H1 (cell line): ENCODE data around the gene SLC37A1. TPM values are rescaled to one million over a fixed set of nuclear protein-coding genes. Genes with fewer than 3 reads are reported as not detected.

Experiments
- ATF2 ChIP-seq: IDR thresholded peaks from 2 replicates; pipeline ENCODE4 v1.6.1; 2012; ENCODE audit warnings: low read length, inconsistent platforms
- ATF3 ChIP-seq: IDR thresholded peaks from 2 replicates; pipeline ENCODE4 v1.6.1; 2011; ENCODE audit warnings: low read depth, mild to moderate bottlenecking, low read length; ENCODE audit not compliant: insufficient read depth
- BCL11A ChIP-seq, 2 experiments: IDR thresholded peaks; one replicate each; pipeline ENCODE4 v1.6.1; 2011; ENCODE audit warnings: low read depth in 2 of 2, low read length in 2 of 2, mild to moderate bottlenecking in 2 of 2
- EP300 ChIP-seq, 2 experiments: IDR thresholded peaks; 1 replicate in 1 of 2; 2 replicates in 1 of 2; pipeline ENCODE4 v1.6.1; 2011 to 2012; ENCODE audit warnings: low read depth in 2 of 2, low read length in 2 of 2, mild to moderate bottlenecking in 2 of 2, borderline replicate concordance in 1 of 2, inconsistent platforms in 1 of 2, moderate library complexity in 1 of 2
- HDAC2 ChIP-seq, 2 experiments: fragments of 300-600 bp in 1 of 2; sonication (generic) in 1 of 2; IDR thresholded peaks; 2 replicates each; pipeline ENCODE4 v1.6.1; 2011 to 2012; ENCODE audit warnings: low read depth in 2 of 2, low read length in 2 of 2, mild to moderate bottlenecking in 2 of 2, moderate library complexity in 2 of 2, borderline replicate concordance in 1 of 2, inconsistent platforms in 1 of 2
- PHF8 ChIP-seq: fragments of 200-600 bp; sonication (generic); conservative IDR thresholded peaks from 2 replicates; pipeline ENCODE4 v1.7.1; 2012; ENCODE audit warnings: low read depth, mild to moderate bottlenecking, inconsistent platforms, low read length, moderate library complexity
- SRF ChIP-seq: IDR thresholded peaks from 2 replicates; pipeline ENCODE4 v1.6.1; 2011; ENCODE audit warnings: mild to moderate bottlenecking, low read depth, low read length, moderate library complexity
- TBP ChIP-seq: IDR thresholded peaks from 2 replicates; pipeline ENCODE4 v1.6.1; 2011; ENCODE audit warnings: low read depth, low read length, improper control_type of control experiment
- TEAD4 ChIP-seq: IDR thresholded peaks from 2 replicates; pipeline ENCODE4 v1.6.1; 2012; ENCODE audit warnings: low read depth, low read length, inconsistent platforms, mixed read lengths
- polyA plus RNA-seq, 7 experiments: library from polyadenylated mRNA; depleted of rRNA in 3 of 7; stranded (reverse) in 5 of 7; unstranded in 2 of 7; fragments of >200 nt in 5 of 7; fragments of 200-250 nt in 2 of 7; gene quantifications; 1 replicate in 5 of 7; 2 replicates in 1 of 7; 4 replicates in 1 of 7; pipeline versions ENCODE4 v1.2.1 to v1.2.3, GENCODE V29; 2011 to 2013; ENCODE audit warnings: missing spikeins in 2 of 7, mixed read lengths in 2 of 7
- total RNA-seq: library from RNA; stranded (reverse); fragmentation: NEBNext Ultra II Directional; extraction: Animal tissue kit (Norgen Biotek cat#: 25700); gene quantifications from 2 replicates; pipeline ENCODE4 v1.2.1, GENCODE V29; 2021

The SLC37A1 gene
- total and polyA plus RNA-seq, 2 of the 8 experiments (the other 6 are each of a cell fraction or from before 2014, with no cell fraction given) = 15.6 to 30.9 TPM

- TF ChIP-seq ATF2 = no peak
- TF ChIP-seq TBP = no peak
- no peak for TF ChIP-seq BCL11A (IDR thresholded peaks at IDR 0.05; ENCODE audit: low read depth in 2 of 2, low read length in 2 of 2)
- TF ChIP-seq TEAD4 = no peak
- TF ChIP-seq HDAC2 (IDR thresholded peaks at IDR 0.05; ENCODE audit: borderline replicate concordance in 1 of 2, low read depth in 2 of 2, low read length in 2 of 2) = 0 out of 4 replicates have a peak, but pooled peaks of 1 of the 2 experiments have one; percentile 15
- no peak for TF ChIP-seq PHF8
- no peak for TF ChIP-seq ATF3
- TF ChIP-seq SRF = no peak
- no peak for TF ChIP-seq EP300 (IDR thresholded peaks at IDR 0.05; ENCODE audit: borderline replicate concordance in 1 of 2, low read depth in 2 of 2, low read length in 2 of 2)
Observed at GRCh38 chr21:42496839-42497202, 16.8 kb upstream of the SLC37A1 start (continued).
